HEK293T (cell line): ENCODE data around the gene MGMT.

Experiments used
- ARNT ChIP-seq: fragments of 450-650 bp; IDR thresholded peaks from 2 replicates; pipeline ENCODE4 v1.6.1; 2017; ENCODE audit warnings: mild to moderate bottlenecking
- BHLHE40 ChIP-seq: fragments of 450-650 bp; IDR thresholded peaks from 2 replicates; pipeline ENCODE4 v1.6.1; 2016; ENCODE audit warnings: mild to moderate bottlenecking, moderate library complexity, borderline replicate concordance
- ELF4 ChIP-seq: fragments of 450-650 bp; IDR thresholded peaks from 2 replicates; pipeline ENCODE4 v1.6.1; 2017; ENCODE audit warnings: antibody characterized with exemption
- FOXK2 ChIP-seq: fragments of 450-650 bp; IDR thresholded peaks from 2 replicates; pipeline ENCODE4 v1.6.1; 2016; ENCODE audit warnings: mild to moderate bottlenecking
- FOXM1 ChIP-seq: fragments of 450-650 bp; IDR thresholded peaks from 2 replicates; pipeline ENCODE4 v1.6.1; 2017; ENCODE audit warnings: mild to moderate bottlenecking, borderline replicate concordance
- HDGF ChIP-seq: fragments of 450-650 bp; IDR thresholded peaks from 2 replicates; pipeline ENCODE4 v1.6.1; 2017; ENCODE audit warnings: antibody characterized with exemption, borderline replicate concordance
- LEF1 ChIP-seq: fragments of 450-650 bp; IDR thresholded peaks from 2 replicates; pipeline ENCODE4 v1.6.1; 2017; ENCODE audit warnings: mild to moderate bottlenecking, borderline replicate concordance
- NFRKB ChIP-seq: fragments of 450-650 bp; IDR thresholded peaks from 2 replicates; pipeline ENCODE4 v1.6.1; 2016; ENCODE audit warnings: mild to moderate bottlenecking, moderate library complexity
- SP1 ChIP-seq: fragments of 450-650 bp; IDR thresholded peaks from 2 replicates; pipeline ENCODE4 v1.6.1; 2017
- SUZ12 ChIP-seq: fragments of 450-650 bp; IDR thresholded peaks from 2 replicates; pipeline ENCODE4 v1.6.1; 2016; ENCODE audit warnings: mild to moderate bottlenecking
- TARDBP ChIP-seq: fragments of 450-650 bp; IDR thresholded peaks from 2 replicates; pipeline ENCODE4 v1.6.1; 2016
- ZNF384 ChIP-seq: fragments of 450-650 bp; IDR thresholded peaks from 2 replicates; pipeline ENCODE4 v1.6.1; 2016

- no peak for TF ChIP-seq ELF4
- no peak for TF ChIP-seq BHLHE40
- no peak for TF ChIP-seq FOXK2
- TF ChIP-seq SUZ12: no peak
- no peak for TF ChIP-seq ZNF384
- TF ChIP-seq HDGF: no peak
- no peak for TF ChIP-seq SP1
- no peak for TF ChIP-seq TARDBP
- TF ChIP-seq FOXM1: no peak
- TF ChIP-seq LEF1: no peak
- TF ChIP-seq NFRKB: no peak
- no peak for TF ChIP-seq ARNT
Measured at GRCh38 chr10:129523723-129524316, 56.8 kb downstream of the MGMT start.
